HepG2 (cell line): ENCODE data around the gene EIF3L. TPM values are rescaled to one million over a fixed set of nuclear protein-coding genes. Genes with fewer than 3 reads are reported as not detected.

Experiments used
- ATAC-seq: fragments of 200-7000 bp; cut with Tn5 transposase; 3 replicates; pipeline ENCODE4 v1.9.1; 2020; ENCODE audit warnings: mild to moderate bottlenecking, moderate library complexity
- BruUV-seq: library from RNA; stranded (reverse); fragments of 400-500 nt; replicated peaks from 2 replicates; lab custom pipeline; 2021; lab: Mats Ljungman, UMichigan
- CTCF ChIA-PET: fragments of 300-600 bp; formaldehyde crosslinking; extraction: SDS; loops from one replicate; lab custom pipeline; 2021; ENCODE audit warnings: low total read pairs, inconsistent platforms, low intra/inter-chr PET ratio; lab: Yijun Ruan, JAX
- POLR2A ChIA-PET: fragments of 350-600 bp; sonication (Branson Sonifier 250); formaldehyde crosslinking; loops from one replicate; lab custom pipeline; 2020; ENCODE audit warnings: antibody characterized with exemption, inconsistent platforms; lab: Yijun Ruan, JAX
- DNase-seq: peaks from one replicate; pipeline ENCODE4 v3.0.0-alpha.2; 2015; ENCODE audit warnings: low spot score
- FAIRE-seq: peaks from 3 replicates; lab custom pipeline; 2011; peaks lifted over from hg19 to GRCh38; lab: Jason Lieb, UNC
- H2AFZ ChIP-seq: one replicate; pipeline ENCODE4 v1.6.1; 2011; ENCODE audit warnings: low read length, inconsistent platforms
- H3K27ac ChIP-seq: fragments of 300-600 bp; 3 replicates; pipeline ENCODE4 v1.8.0; 2011; ENCODE audit warnings: mixed run types, mild to moderate bottlenecking, mixed read lengths, low read length, inconsistent platforms; ENCODE audit not compliant: insufficient read depth; ENCODE audit errors: extremely low read length
- H3K27me3 ChIP-seq, 2 experiments: fragments of 200-600 bp in 1 of 2; 2 replicates in 1 of 2; 3 replicates in 1 of 2; pipeline versions ENCODE4 v1.6.0 to v1.8.0; 2011; ENCODE audit warnings: low read length in 2 of 2, mild to moderate bottlenecking in 2 of 2, moderate library complexity in 2 of 2, inconsistent platforms in 1 of 2; ENCODE audit not compliant: insufficient read depth in 2 of 2, control insufficient read depth in 1 of 2
- H3K36me3 ChIP-seq, 2 experiments: fragments of 200-600 bp in 1 of 2; replicated peaks in 1 of 2; 2 replicates in 1 of 2; 3 replicates in 1 of 2; pipeline versions ENCODE4 v1.5.1 to v1.8.0; 2011; ENCODE audit warnings: low read length in 2 of 2, inconsistent platforms in 1 of 2; ENCODE audit not compliant: insufficient read depth in 2 of 2, control insufficient read depth in 1 of 2
- H3K4me1 ChIP-seq: 2 replicates; pipeline ENCODE4 v1.5.1; 2012; ENCODE audit warnings: low read length, inconsistent platforms; ENCODE audit not compliant: insufficient read depth
- H3K4me2 ChIP-seq: 2 replicates; pipeline ENCODE4 v1.6.0; 2011; ENCODE audit warnings: low read depth, low read length, inconsistent platforms
- H3K4me3 ChIP-seq, 3 experiments: fragments of 200-600 bp in 1 of 3; sonication (generic), shearing (Covaris generic) in 1 of 3; replicated peaks in 1 of 3; 2 replicates each; pipeline ENCODE4 v1.5.1; 2011 to 2016; ENCODE audit warnings: low read length in 3 of 3, inconsistent platforms in 2 of 3, low read depth in 2 of 3, mild to moderate bottlenecking in 2 of 3, control low read depth in 1 of 3, mixed read lengths in 1 of 3; ENCODE audit not compliant: insufficient read depth in 1 of 3
- H3K79me2 ChIP-seq: one replicate; pipeline ENCODE4 v1.6.1; 2011; ENCODE audit warnings: low read length, inconsistent platforms; ENCODE audit not compliant: insufficient read depth
- H3K9ac ChIP-seq: 2 replicates; pipeline ENCODE4 v1.6.0; 2011; ENCODE audit warnings: mild to moderate bottlenecking, low read depth, low read length, inconsistent platforms; ENCODE audit not compliant: insufficient read depth
- H3K9me3 ChIP-seq: 2 replicates; pipeline ENCODE4 v1.5.1; 2012; ENCODE audit warnings: mild to moderate bottlenecking, low read length
- H4K20me1 ChIP-seq: 2 replicates; pipeline ENCODE4 v1.6.0; 2011; ENCODE audit warnings: inconsistent platforms, mild to moderate bottlenecking, low read length, moderate library complexity; ENCODE audit not compliant: insufficient read depth
- ARNTL ChIP-seq: sonication (generic); formaldehyde crosslinking; IDR thresholded peaks from 2 replicates; pipeline ENCODE4 v1.4.0; 2020; ENCODE audit warnings: mild to moderate bottlenecking, missing genetic modification reagents
- ETV6 ChIP-seq: sonication (generic); formaldehyde crosslinking; conservative IDR thresholded peaks from 2 replicates; pipeline ENCODE4 v1.4.0; 2020; ENCODE audit warnings: missing genetic modification reagents
- MED1 ChIP-seq: sonication (generic); formaldehyde crosslinking; IDR thresholded peaks from 2 replicates; pipeline ENCODE4 v1.4.0; 2020; ENCODE audit warnings: missing genetic modification reagents
- MTA3 ChIP-seq: sonication (generic); formaldehyde crosslinking; IDR thresholded peaks from 2 replicates; pipeline ENCODE4 v1.4.0; 2020; ENCODE audit warnings: missing genetic modification reagents
- RBAK ChIP-seq: sonication (generic); formaldehyde crosslinking; IDR thresholded peaks from 2 replicates; pipeline ENCODE4 v1.5.1; 2020; ENCODE audit warnings: mild to moderate bottlenecking, missing genetic modification reagents
- SALL2 ChIP-seq: sonication (generic); formaldehyde crosslinking; IDR thresholded peaks from 2 replicates; pipeline ENCODE4 v1.8.1; 2023; ENCODE audit warnings: mild to moderate bottlenecking, missing genetic modification reagents, inconsistent platforms
- USF2 ChIP-seq, 2 experiments: sonication (generic) in 1 of 2; formaldehyde crosslinking in 1 of 2; IDR thresholded peaks; 2 replicates each; pipeline versions ENCODE4 v1.5.1 to v1.6.1; 2011 to 2020; ENCODE audit warnings: borderline replicate concordance in 1 of 2, low read depth in 1 of 2, low read length in 1 of 2, mild to moderate bottlenecking in 1 of 2, missing genetic modification reagents in 1 of 2, moderate library complexity in 1 of 2
- ZNF160 ChIP-seq: sonication (generic); formaldehyde crosslinking; IDR thresholded peaks from 2 replicates; pipeline ENCODE4 v1.8.0; 2022; ENCODE audit warnings: mild to moderate bottlenecking, inconsistent platforms, missing genetic modification reagents
- ZNF407 ChIP-seq: sonication (generic); formaldehyde crosslinking; IDR thresholded peaks from one replicate; pipeline ENCODE4 v1.5.1; 2020; ENCODE audit warnings: mild to moderate bottlenecking, missing genetic modification reagents; ENCODE audit errors: not compliant biosample characterization
- ZNF749 ChIP-seq: sonication (generic); formaldehyde crosslinking; IDR thresholded peaks from 2 replicates; pipeline ENCODE4 v1.8.0; 2022; ENCODE audit warnings: mild to moderate bottlenecking, missing genetic modification reagents, moderate library complexity, borderline replicate concordance
- ZNF878 ChIP-seq: sonication (generic); formaldehyde crosslinking; IDR thresholded peaks from 2 replicates; pipeline ENCODE4 v1.8.1; 2023; ENCODE audit warnings: mild to moderate bottlenecking, missing genetic modification reagents, moderate library complexity
- WGBS: methylation state at CpG from one replicate; pipeline ENCODE4 v1.1.6; 2017; ENCODE audit warnings: low lambda C conversion rate; 5-methylcytosine and 5-hydroxymethylcytosine counted together
- in situ Hi-C: cut with HindIII; loops from 2 replicates; pipeline ENCODE4 v1.10.0; 2017; ENCODE audit warnings: low pct_unique_long_range_greater_than_20kb; ENCODE audit not compliant: extremely low pct_ligation_motif_present
- intact Hi-C: fragments of 100-400 bp; cut with micrococcal nuclease; formaldehyde crosslinking; loops from one replicate; pipeline ENCODE4 v1.10.0; 2022; ENCODE audit not compliant: unreplicated experiment
- polyA plus RNA-seq, 8 experiments: library from polyadenylated mRNA; depleted of rRNA in 3 of 8; stranded (reverse) in 7 of 8; unstranded in 1 of 8; fragments of >200 nt; fragmentation: Illumina TruSeq in 4 of 8; extraction: Trizol in 4 of 8; gene quantifications; 2 replicates each; pipeline versions ENCODE4 v1.2.1 to v1.2.3, GENCODE V29; 2011 to 2016; ENCODE audit warnings: low read depth in 4 of 8, missing spikeins in 1 of 8, mixed read lengths in 1 of 8; ENCODE audit not compliant: insufficient read depth in 1 of 8
- total RNA-seq, 5 experiments: library from RNA; depleted of rRNA; stranded (reverse); fragments of >200 nt; fragmentation: Illumina TruSeq; extraction: Trizol; gene quantifications; 2 replicates each; pipeline ENCODE4 v1.2.3, GENCODE V29; 2016; ENCODE audit warnings: low read depth in 1 of 5

EIF3L gene
- total and polyA plus RNA-seq, 2 of the 13 experiments (the other 11 are each of a cell fraction or from before 2014, with no cell fraction given), result 514 to 793 TPM

- DNase-seq, result no peak
- WGBS, result 4% methylated on average over 10 of the region's 13 CpGs
- ChIA-PET POLR2A (interaction anchor here (0.8 to 8.6 kb wide), 11 partner anchors 16 to 256 kb away, joined by 3 to 127 read pairs (median 7); partner anchors contain the start of genes ANKRD54, GGA1 and PDXP), CTCF (no interaction called here)
- intact Hi-C loops, result loop anchor here (2.0 to 10.0 kb wide), 3 partner anchors 19 to 147 kb away; partner anchors contain the start of gene PDXP
- no peak; the same call in 2 of the 3 replicates for ATAC-seq
- Histone ChIP-seq H2AFZ (no peak overlapping the region), H3K4me2 (peak overlapping the region; percentile 97), H3K4me3 (peak overlapping the region; percentile 78 to 95 (median 93)), H3K36me3 (no peaks in the 10 kb centered on the region), H4K20me1 (peaks cover 17% of the 10 kb centered on the region; the same call in 1 of the 2 replicates), H3K27ac (no peak overlapping the region), H3K9me3 (no peaks in the 10 kb centered on the region), H3K27me3 (no peaks in the 10 kb centered on the region; a peak in 1 of 5 replicates), H3K9ac (peak overlapping the region; percentile 88; the same call in 1 of the 2 replicates), H3K79me2 (peaks cover 19% of the 10 kb centered on the region), H3K4me1 (peaks cover 31% of the 10 kb centered on the region)
- no peak for FAIRE-seq
- no TSS peak for BruUV-seq
- in situ Hi-C loops, result no loop called here
- TF ChIP-seq RBAK (CRISPR knock-in tag) (no peak), ZNF878 (CRISPR knock-in tag) (0 out of 2 replicates have a peak, but pooled peaks have one; percentile 28), SALL2 (CRISPR knock-in tag) (no peak), ETV6 (CRISPR knock-in tag) (no peak), ZNF407 (no peak), MED1 (CRISPR knock-in tag) (no peak), ZNF160 (CRISPR knock-in tag) (no peak), ARNTL (0 out of 2 replicates have a peak, but pooled peaks have one; percentile 11), MTA3 (CRISPR knock-in tag) (no peak), USF2 (IDR thresholded peaks at IDR 0.05; ENCODE audit: low read depth, low read length) (peak; percentile 28; the same call in 1 of the 2 replicates), USF2 (CRISPR knock-in tag; IDR thresholded peaks at IDR 0.05; ENCODE audit: borderline replicate concordance) (no peak; the same call in 1 of the 2 replicates), ZNF749 (CRISPR knock-in tag) (no peak)
Observed at GRCh38 chr22:37801946-37802309, 47.3 kb upstream of the EIF3L start.
